HepG2 (cell line): Measurements from ENCODE around the gene TVP23A. TPM values are rescaled to one million over a fixed set of nuclear protein-coding genes. Genes with fewer than 3 reads are reported as not detected.
A peak's percentile ranks its signal among the peaks of the same experiment; 100 is the strongest.

Experiments
- FOXJ3 ChIP-seq: sonication (generic); formaldehyde crosslinking; IDR thresholded peaks from 2 replicates; pipeline ENCODE4 v1.4.0; 2020; ENCODE audit warnings: missing genetic modification reagents, mild to moderate bottlenecking, borderline replicate concordance
- HCFC1 ChIP-seq: fragments of 150-350 bp; IDR thresholded peaks from 2 replicates; pipeline ENCODE4 v1.6.1; 2014; ENCODE audit warnings: low read depth, low read length
- PRPF4 ChIP-seq: fragments of 200-400 bp; formaldehyde crosslinking; IDR thresholded peaks from 2 replicates; pipeline ENCODE4 v1.6.1; 2016; ENCODE audit warnings: low read length, low read depth; ENCODE audit not compliant: poor library complexity, severe bottlenecking
- RFX5 ChIP-seq: IDR thresholded peaks from 2 replicates; pipeline ENCODE4 v1.6.1; 2011; ENCODE audit warnings: low read depth, low read length, improper control_type of control experiment
- TARDBP ChIP-seq: sonication (generic); formaldehyde crosslinking; IDR thresholded peaks from 2 replicates; pipeline ENCODE4 v1.8.0; 2022; ENCODE audit warnings: mild to moderate bottlenecking, missing genetic modification reagents
- THYN1 ChIP-seq: sonication (generic); formaldehyde crosslinking; IDR thresholded peaks from 2 replicates; pipeline ENCODE4 v1.8.1; 2023; ENCODE audit warnings: low read depth, mild to moderate bottlenecking, moderate library complexity, missing genetic modification reagents, borderline replicate concordance
- ZNF343 ChIP-seq: sonication (generic); formaldehyde crosslinking; IDR thresholded peaks from 2 replicates; pipeline ENCODE4 v1.4.0; 2020; ENCODE audit warnings: mild to moderate bottlenecking, missing genetic modification reagents
- ZNF496 ChIP-seq: sonication (generic); formaldehyde crosslinking; IDR thresholded peaks from 2 replicates; pipeline ENCODE4 v1.8.1; 2023; ENCODE audit warnings: mild to moderate bottlenecking, moderate library complexity, missing genetic modification reagents; ENCODE audit not compliant: insufficient replicate concordance
- ZNF562 ChIP-seq: sonication (generic); formaldehyde crosslinking; IDR thresholded peaks from 2 replicates; pipeline ENCODE4 v1.8.0; 2022; ENCODE audit warnings: missing genetic modification reagents, borderline replicate concordance
- ZNF792 ChIP-seq: IDR thresholded peaks from 2 replicates; pipeline ENCODE4 v1.6.1; 2016
- ZNF850 ChIP-seq: sonication (generic); formaldehyde crosslinking; conservative IDR thresholded peaks from 2 replicates; pipeline ENCODE4 v1.9.0; 2021; ENCODE audit warnings: mild to moderate bottlenecking, missing genetic modification reagents
- polyA plus RNA-seq, 8 experiments: library from polyadenylated mRNA; depleted of rRNA in 3 of 8; stranded (reverse) in 7 of 8; unstranded in 1 of 8; fragments of >200 nt; fragmentation: Illumina TruSeq in 4 of 8; extraction: Trizol in 4 of 8; gene quantifications; 2 replicates each; pipeline versions ENCODE4 v1.2.1 to v1.2.3, GENCODE V29; 2011 to 2016; ENCODE audit warnings: low read depth in 4 of 8, missing spikeins in 1 of 8, mixed read lengths in 1 of 8; ENCODE audit not compliant: insufficient read depth in 1 of 8
- total RNA-seq, 5 experiments: library from RNA; depleted of rRNA; stranded (reverse); fragments of >200 nt; fragmentation: Illumina TruSeq; extraction: Trizol; gene quantifications; 2 replicates each; pipeline ENCODE4 v1.2.3, GENCODE V29; 2016; ENCODE audit warnings: low read depth in 1 of 5
- TF ChIP-seq, protein P1 (sequence below): sonication (generic); formaldehyde crosslinking; IDR thresholded peaks from 2 replicates; pipeline ENCODE4 v1.5.1; 2020; ENCODE audit warnings: mild to moderate bottlenecking, missing genetic modification reagents, moderate library complexity
- TF ChIP-seq, protein P2 (sequence below): sonication (generic); formaldehyde crosslinking; IDR thresholded peaks from 2 replicates; pipeline ENCODE4 v1.8.1; 2023; ENCODE audit warnings: mild to moderate bottlenecking, missing genetic modification reagents
- TF ChIP-seq, protein P3 (sequence below): sonication (generic); formaldehyde crosslinking; IDR thresholded peaks from 2 replicates; pipeline ENCODE4 v1.5.1; 2020; ENCODE audit warnings: mild to moderate bottlenecking, moderate library complexity, missing genetic modification reagents
- TF ChIP-seq, protein P4 (sequence below): sonication (generic); formaldehyde crosslinking; IDR thresholded peaks from 2 replicates; pipeline ENCODE4 v1.5.1; 2020; ENCODE audit warnings: mild to moderate bottlenecking, missing genetic modification reagents, borderline replicate concordance

TVP23A gene
- total and polyA plus RNA-seq, 2 of the 13 experiments (the other 11 are each of a cell fraction or from before 2014, with no cell fraction given), result not detected

DNA sequence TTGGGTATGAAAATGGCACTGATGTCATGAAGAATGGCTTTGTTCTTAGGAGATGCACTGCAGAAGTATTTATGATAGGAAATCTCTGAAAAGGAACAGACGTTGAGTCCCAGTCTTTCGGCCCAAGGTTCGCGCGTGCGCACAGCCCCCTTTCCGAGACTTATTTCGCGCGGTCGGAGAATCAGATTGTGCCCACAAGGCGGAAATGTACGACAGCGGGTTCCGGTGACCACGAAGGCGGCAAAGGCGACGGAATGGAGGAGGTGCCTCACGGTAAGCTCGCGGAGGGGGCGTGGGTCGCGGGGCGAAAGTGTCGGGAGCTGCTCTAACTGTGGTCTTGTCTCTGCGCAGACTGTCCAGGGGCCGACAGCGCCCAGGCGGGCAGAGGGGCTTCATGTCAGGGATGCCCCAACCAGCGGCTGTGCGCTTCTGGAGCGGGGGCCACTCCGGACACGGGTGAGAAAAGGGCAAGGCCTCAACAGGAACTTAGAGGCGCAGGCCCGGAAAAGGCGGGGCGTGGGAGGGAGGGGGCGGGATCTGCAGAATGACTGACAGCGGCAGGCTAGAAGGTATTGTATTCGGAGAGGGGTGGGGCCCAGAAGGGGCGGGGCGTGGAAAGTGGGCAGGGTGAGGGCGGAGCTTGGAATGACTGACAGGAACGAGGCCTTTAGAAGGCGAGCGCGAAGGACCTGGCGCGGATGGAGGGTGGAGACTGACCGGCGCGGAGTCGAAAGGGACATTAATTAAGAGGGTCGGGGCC lies 74.8 kb downstream of the TVP23A start, which contains the start of gene NUBP1 (continued):
- TF ChIP-seq, protein P1, sequence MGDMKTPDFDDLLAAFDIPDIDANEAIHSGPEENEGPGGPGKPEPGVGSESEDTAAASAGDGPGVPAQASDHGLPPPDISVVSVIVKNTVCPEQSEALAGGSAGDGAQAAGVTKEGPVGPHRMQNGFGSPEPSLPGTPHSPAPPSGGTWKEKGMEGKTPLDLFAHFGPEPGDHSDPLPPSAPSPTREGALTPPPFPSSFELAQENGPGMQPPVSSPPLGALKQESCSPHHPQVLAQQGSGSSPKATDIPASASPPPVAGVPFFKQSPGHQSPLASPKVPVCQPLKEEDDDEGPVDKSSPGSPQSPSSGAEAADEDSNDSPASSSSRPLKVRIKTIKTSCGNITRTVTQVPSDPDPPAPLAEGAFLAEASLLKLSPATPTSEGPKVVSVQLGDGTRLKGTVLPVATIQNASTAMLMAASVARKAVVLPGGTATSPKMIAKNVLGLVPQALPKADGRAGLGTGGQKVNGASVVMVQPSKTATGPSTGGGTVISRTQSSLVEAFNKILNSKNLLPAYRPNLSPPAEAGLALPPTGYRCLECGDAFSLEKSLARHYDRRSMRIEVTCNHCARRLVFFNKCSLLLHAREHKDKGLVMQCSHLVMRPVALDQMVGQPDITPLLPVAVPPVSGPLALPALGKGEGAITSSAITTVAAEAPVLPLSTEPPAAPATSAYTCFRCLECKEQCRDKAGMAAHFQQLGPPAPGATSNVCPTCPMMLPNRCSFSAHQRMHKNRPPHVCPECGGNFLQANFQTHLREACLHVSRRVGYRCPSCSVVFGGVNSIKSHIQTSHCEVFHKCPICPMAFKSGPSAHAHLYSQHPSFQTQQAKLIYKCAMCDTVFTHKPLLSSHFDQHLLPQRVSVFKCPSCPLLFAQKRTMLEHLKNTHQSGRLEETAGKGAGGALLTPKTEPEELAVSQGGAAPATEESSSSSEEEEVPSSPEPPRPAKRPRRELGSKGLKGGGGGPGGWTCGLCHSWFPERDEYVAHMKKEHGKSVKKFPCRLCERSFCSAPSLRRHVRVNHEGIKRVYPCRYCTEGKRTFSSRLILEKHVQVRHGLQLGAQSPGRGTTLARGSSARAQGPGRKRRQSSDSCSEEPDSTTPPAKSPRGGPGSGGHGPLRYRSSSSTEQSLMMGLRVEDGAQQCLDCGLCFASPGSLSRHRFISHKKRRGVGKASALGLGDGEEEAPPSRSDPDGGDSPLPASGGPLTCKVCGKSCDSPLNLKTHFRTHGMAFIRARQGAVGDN (CRISPR knock-in tag), result peak; percentile 99
- TF ChIP-seq PRPF4 (no peak), ZNF496 (CRISPR knock-in tag) (no peak), ZNF850 (no peak), ZNF792 (peak; percentile 86), RFX5 (peak; percentile 32; the same call in 1 of the 2 replicates), ZNF343 (CRISPR knock-in tag) (peak; percentile 93; the same call in 1 of the 2 replicates), HCFC1 (peak; percentile 67), FOXJ3 (CRISPR knock-in tag) (peak; percentile 71; the same call in 1 of the 2 replicates), TARDBP (peak; percentile 91; the same call in 1 of the 2 replicates), THYN1 (CRISPR knock-in tag) (0 out of 2 replicates have a peak, but pooled peaks have one; percentile 55), ZNF562 (CRISPR knock-in tag) (no peak)
- TF ChIP-seq, protein P2, sequence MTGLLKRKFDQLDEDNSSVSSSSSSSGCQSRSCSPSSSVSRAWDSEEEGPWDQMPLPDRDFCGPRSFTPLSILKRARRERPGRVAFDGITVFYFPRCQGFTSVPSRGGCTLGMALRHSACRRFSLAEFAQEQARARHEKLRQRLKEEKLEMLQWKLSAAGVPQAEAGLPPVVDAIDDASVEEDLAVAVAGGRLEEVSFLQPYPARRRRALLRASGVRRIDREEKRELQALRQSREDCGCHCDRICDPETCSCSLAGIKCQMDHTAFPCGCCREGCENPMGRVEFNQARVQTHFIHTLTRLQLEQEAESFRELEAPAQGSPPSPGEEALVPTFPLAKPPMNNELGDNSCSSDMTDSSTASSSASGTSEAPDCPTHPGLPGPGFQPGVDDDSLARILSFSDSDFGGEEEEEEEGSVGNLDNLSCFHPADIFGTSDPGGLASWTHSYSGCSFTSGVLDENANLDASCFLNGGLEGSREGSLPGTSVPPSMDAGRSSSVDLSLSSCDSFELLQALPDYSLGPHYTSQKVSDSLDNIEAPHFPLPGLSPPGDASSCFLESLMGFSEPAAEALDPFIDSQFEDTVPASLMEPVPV, result peak; percentile 99
- TF ChIP-seq, protein P3, sequence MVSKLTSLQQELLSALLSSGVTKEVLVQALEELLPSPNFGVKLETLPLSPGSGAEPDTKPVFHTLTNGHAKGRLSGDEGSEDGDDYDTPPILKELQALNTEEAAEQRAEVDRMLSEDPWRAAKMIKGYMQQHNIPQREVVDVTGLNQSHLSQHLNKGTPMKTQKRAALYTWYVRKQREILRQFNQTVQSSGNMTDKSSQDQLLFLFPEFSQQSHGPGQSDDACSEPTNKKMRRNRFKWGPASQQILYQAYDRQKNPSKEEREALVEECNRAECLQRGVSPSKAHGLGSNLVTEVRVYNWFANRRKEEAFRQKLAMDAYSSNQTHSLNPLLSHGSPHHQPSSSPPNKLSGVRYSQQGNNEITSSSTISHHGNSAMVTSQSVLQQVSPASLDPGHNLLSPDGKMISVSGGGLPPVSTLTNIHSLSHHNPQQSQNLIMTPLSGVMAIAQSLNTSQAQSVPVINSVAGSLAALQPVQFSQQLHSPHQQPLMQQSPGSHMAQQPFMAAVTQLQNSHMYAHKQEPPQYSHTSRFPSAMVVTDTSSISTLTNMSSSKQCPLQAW, result peak; percentile 100
- TF ChIP-seq, protein P4, sequence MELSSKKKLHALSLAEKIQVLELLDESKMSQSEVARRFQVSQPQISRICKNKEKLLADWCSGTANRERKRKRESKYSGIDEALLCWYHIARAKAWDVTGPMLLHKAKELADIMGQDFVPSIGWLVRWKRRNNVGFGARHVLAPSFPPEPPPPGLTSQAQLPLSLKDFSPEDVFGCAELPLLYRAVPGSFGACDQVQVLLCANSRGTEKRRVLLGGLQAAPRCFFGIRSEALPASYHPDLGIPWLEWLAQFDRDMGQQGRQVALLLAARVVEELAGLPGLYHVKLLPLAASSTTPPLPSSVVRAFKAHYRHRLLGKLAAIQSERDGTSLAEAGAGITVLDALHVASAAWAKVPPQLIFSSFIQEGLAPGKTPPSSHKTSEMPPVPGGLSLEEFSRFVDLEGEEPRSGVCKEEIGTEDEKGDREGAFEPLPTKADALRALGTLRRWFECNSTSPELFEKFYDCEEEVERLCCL (CRISPR knock-in tag), result peak; percentile 97
